NCI-H2227 (cell line): ENCODE data around the gene ZNF41.
A peak's percentile ranks its signal among the peaks of the same experiment; 100 is the strongest.
"Not testable (repeated sequence)": the region's sequence is repeated elsewhere in the genome, so short reads cannot be mapped to it uniquely, and the experiment has no call there.

ENCODE experiments used
- DNase-seq: peaks from one replicate; lab custom pipeline; 2025; ENCODE audit not compliant: unreplicated experiment; lab: John Stamatoyannopoulos, UW

ZNF41 gene

GRCh38 chrX:47492133-47492532 is 9.1 kb upstream of the ZNF41 start:
- not testable (repeated sequence) for DNase-seq

GRCh38 chrX:47489507-47490275 is 6.7 kb upstream of the ZNF41 start:
- no peak for DNase-seq

GRCh38 chrX:47484885-47485284 is 1.9 kb upstream of the ZNF41 start:
- DNase-seq, result no peak

- peak; percentile 44 for DNase-seq
These were observed 565 bp upstream of the ZNF41 start for GRCh38 chrX:47483306-47484268.

GRCh38 chrX:47482065-47482511 is 934 bp downstream of the ZNF41 start:
- DNase-seq, result no peak

- DNase-seq, result no peak
These were observed 1.9 kb downstream of the ZNF41 start for GRCh38 chrX:47481160-47481559.

- no peak for DNase-seq
These were observed 2.4 kb downstream of the ZNF41 start for GRCh38 chrX:47480576-47480975.

GRCh38 chrX:47475476-47475875 is 7.5 kb downstream of the ZNF41 start:
- DNase-seq, result no peak

GRCh38 chrX:47467106-47467505 is 15.9 kb downstream of the ZNF41 start:
- DNase-seq, result no peak

- no peak for DNase-seq
These were observed 22.5 kb downstream of the ZNF41 start for GRCh38 chrX:47460561-47460960.

- DNase-seq, result no peak
These were observed 24.5 kb downstream of the ZNF41 start for GRCh38 chrX:47458528-47458927.

GRCh38 chrX:47456080-47456479 is 26.9 kb downstream of the ZNF41 start:
- no peak for DNase-seq

- DNase-seq, result no peak
These were observed 30.9 kb downstream of the ZNF41 start for GRCh38 chrX:47452112-47452511.

GRCh38 chrX:47448165-47448806 is 34.7 kb downstream of the ZNF41 start:
- no peak for DNase-seq

- DNase-seq, result no peak
These were observed 35.4 kb downstream of the ZNF41 start for GRCh38 chrX:47447607-47448006.

- no peak for DNase-seq
These were observed 36.1 kb downstream of the ZNF41 start for GRCh38 chrX:47446971-47447370.

GRCh38 chrX:47446431-47446830 is 36.6 kb downstream of the ZNF41 start:
- DNase-seq, result no peak

GRCh38 chrX:47430925-47431324 is 52.1 kb downstream of the ZNF41 start:
- DNase-seq, result no peak

GRCh38 chrX:47422444-47422843 is 60.6 kb downstream of the ZNF41 start:
- no peak for DNase-seq

- no peak for DNase-seq
These were observed 62.1 kb downstream of the ZNF41 start for GRCh38 chrX:47420962-47421361.

- DNase-seq, result no peak
These were observed 62.8 kb downstream of the ZNF41 start for GRCh38 chrX:47420265-47420664.
